Astrocyte (in vitro differentiated cells and primary cell): ENCODE data around the gene SUPT3H. TPM values are rescaled to one million over a fixed set of nuclear protein-coding genes. Genes with fewer than 3 reads are reported as not detected.
A peak's percentile ranks its signal among the peaks of the same experiment; 100 is the strongest.

Source experiments
- DNase-seq: peaks from one replicate; pipeline ENCODE4 v3.0.0-alpha.2; 2010; ENCODE audit warnings: low read depth
- FAIRE-seq: peaks from 2 replicates; lab custom pipeline; 2011; peaks lifted over from hg19 to GRCh38; lab: Jason Lieb, UNC
- H2AFZ ChIP-seq: 2 replicates; pipeline ENCODE4 v1.6.0; 2012; ENCODE audit warnings: low read depth, low read length, inconsistent platforms
- H3K27ac ChIP-seq: 2 replicates; pipeline ENCODE4 v1.5.1; 2011; ENCODE audit warnings: low read depth, low read length, inconsistent platforms
- H3K27me3 ChIP-seq: 2 replicates; pipeline ENCODE4 v1.6.0; 2011; ENCODE audit warnings: low read length, inconsistent platforms; ENCODE audit not compliant: insufficient read depth
- H3K36me3 ChIP-seq: 2 replicates; pipeline ENCODE4 v1.5.1; 2011; ENCODE audit warnings: low read length, inconsistent platforms; ENCODE audit not compliant: insufficient read depth
- H3K4me1 ChIP-seq: 2 replicates; pipeline ENCODE4 v1.5.1; 2011; ENCODE audit warnings: low read length, inconsistent platforms; ENCODE audit not compliant: insufficient read depth
- H3K4me2 ChIP-seq: 2 replicates; pipeline ENCODE4 v1.6.0; 2012; ENCODE audit warnings: low read length, inconsistent platforms
- H3K4me3 ChIP-seq: 2 replicates; pipeline ENCODE4 v1.5.1; 2011; ENCODE audit warnings: low read depth, mild to moderate bottlenecking, low read length, inconsistent platforms; ENCODE audit not compliant: insufficient read depth
- H3K79me2 ChIP-seq: 2 replicates; pipeline ENCODE4 v1.6.0; 2012; ENCODE audit warnings: mild to moderate bottlenecking, low read length, inconsistent platforms; ENCODE audit not compliant: insufficient read depth
- H3K9ac ChIP-seq: 2 replicates; pipeline ENCODE4 v1.6.0; 2012; ENCODE audit warnings: mild to moderate bottlenecking, low read length, inconsistent platforms
- H3K9me3 ChIP-seq: 2 replicates; pipeline ENCODE4 v1.5.1; 2012; ENCODE audit warnings: low read depth, mild to moderate bottlenecking, low read length, inconsistent platforms; ENCODE audit not compliant: insufficient read depth
- H4K20me1 ChIP-seq: 2 replicates; pipeline ENCODE4 v1.6.0; 2012; ENCODE audit warnings: low read length, inconsistent platforms; ENCODE audit not compliant: insufficient read depth
- H3K27ac Mint-ChIP-seq: one replicate; pipeline ENCODE4 v1.8.0; 2021; ENCODE audit warnings: mild to moderate bottlenecking, mixed read lengths; ENCODE audit not compliant: unreplicated experiment
- H3K27me3 Mint-ChIP-seq: one replicate; pipeline ENCODE4 v1.8.0; 2021; ENCODE audit warnings: low read depth, mixed read lengths; ENCODE audit not compliant: unreplicated experiment
- H3K36me3 Mint-ChIP-seq: one replicate; pipeline ENCODE4 v1.8.0; 2021; ENCODE audit warnings: low read depth, mixed read lengths; ENCODE audit not compliant: unreplicated experiment
- H3K4me1 Mint-ChIP-seq: one replicate; pipeline ENCODE4 v1.8.0; 2021; ENCODE audit warnings: low read depth, mixed read lengths; ENCODE audit not compliant: unreplicated experiment
- H3K4me3 Mint-ChIP-seq: one replicate; pipeline ENCODE4 v1.8.0; 2021; ENCODE audit warnings: mild to moderate bottlenecking, moderate library complexity, mixed read lengths; ENCODE audit not compliant: unreplicated experiment
- H3K9me3 Mint-ChIP-seq: one replicate; pipeline ENCODE4 v1.8.0; 2021; ENCODE audit warnings: mild to moderate bottlenecking, mixed read lengths; ENCODE audit not compliant: unreplicated experiment
- EZH2 ChIP-seq: IDR thresholded peaks from 2 replicates; pipeline ENCODE4 v1.6.1; 2012; ENCODE audit warnings: mild to moderate bottlenecking, low read length, inconsistent platforms; ENCODE audit not compliant: insufficient read depth
- total RNA-seq: library from RNA; stranded (reverse); gene quantifications from 2 replicates; pipeline ENCODE4 v1.2.1, GENCODE V29; 2021
- TF ChIP-seq, protein P1 (sequence below): IDR thresholded peaks from 2 replicates; pipeline ENCODE4 v1.5.1; 2011; ENCODE audit warnings: low read depth, mild to moderate bottlenecking, inconsistent platforms, low read length, moderate library complexity; ENCODE audit not compliant: insufficient read depth

The SUPT3H gene
- total RNA-seq, 1 donor from 2014 or later, result 12.4 TPM

DNA sequence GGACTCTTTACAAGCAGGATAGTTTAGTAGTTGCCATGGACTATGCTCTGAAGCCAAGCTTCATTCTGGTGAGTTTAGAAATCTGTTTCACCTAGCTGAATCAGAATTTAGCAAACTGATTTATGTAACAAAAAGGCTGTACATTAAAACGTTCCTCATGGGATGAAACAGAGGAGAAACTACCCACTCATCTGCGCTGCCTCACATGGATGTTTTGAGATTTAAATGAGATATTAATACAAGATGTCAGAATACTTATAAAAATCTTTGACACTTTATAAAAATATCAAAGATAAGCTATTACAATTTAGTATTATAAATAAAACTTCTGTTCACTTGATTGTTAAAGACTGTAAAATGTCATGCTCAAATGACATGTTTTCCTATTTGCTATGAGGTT is 32.8 kb downstream of the SUPT3H start:
- Histone ChIP-seq H3K4me1 (no peaks in the 10 kb centered on the region), H4K20me1 (no peaks in the 10 kb centered on the region), H3K4me2 (no peak overlapping the region), H3K9ac (no peak overlapping the region), H3K4me3 (no peak overlapping the region), H3K27ac (no peak overlapping the region), H3K27me3 (no peaks in the 10 kb centered on the region), H3K9me3 (no peaks in the 10 kb centered on the region), H3K36me3 (no peaks in the 10 kb centered on the region), H3K79me2 (no peaks in the 10 kb centered on the region), H2AFZ (no peak overlapping the region)
- Mint-ChIP-seq H3K27ac (no peak overlapping the region), H3K4me1 (no peaks in the 10 kb centered on the region), H3K36me3 (no peaks in the 10 kb centered on the region), H3K9me3 (no peaks in the 10 kb centered on the region), H3K4me3 (no peak overlapping the region), H3K27me3 (no peaks in the 10 kb centered on the region)
- no peak for DNase-seq
- FAIRE-seq, result no peak
- TF ChIP-seq EZH2, result no peak
- TF ChIP-seq, protein P1, sequence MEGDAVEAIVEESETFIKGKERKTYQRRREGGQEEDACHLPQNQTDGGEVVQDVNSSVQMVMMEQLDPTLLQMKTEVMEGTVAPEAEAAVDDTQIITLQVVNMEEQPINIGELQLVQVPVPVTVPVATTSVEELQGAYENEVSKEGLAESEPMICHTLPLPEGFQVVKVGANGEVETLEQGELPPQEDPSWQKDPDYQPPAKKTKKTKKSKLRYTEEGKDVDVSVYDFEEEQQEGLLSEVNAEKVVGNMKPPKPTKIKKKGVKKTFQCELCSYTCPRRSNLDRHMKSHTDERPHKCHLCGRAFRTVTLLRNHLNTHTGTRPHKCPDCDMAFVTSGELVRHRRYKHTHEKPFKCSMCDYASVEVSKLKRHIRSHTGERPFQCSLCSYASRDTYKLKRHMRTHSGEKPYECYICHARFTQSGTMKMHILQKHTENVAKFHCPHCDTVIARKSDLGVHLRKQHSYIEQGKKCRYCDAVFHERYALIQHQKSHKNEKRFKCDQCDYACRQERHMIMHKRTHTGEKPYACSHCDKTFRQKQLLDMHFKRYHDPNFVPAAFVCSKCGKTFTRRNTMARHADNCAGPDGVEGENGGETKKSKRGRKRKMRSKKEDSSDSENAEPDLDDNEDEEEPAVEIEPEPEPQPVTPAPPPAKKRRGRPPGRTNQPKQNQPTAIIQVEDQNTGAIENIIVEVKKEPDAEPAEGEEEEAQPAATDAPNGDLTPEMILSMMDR, result no peak

GRCh38 chr6:45328523-45328922 is 49.2 kb downstream of the SUPT3H start:
- Histone ChIP-seq H3K79me2 (peaks cover 9% of the 10 kb centered on the region), H2AFZ (peak overlapping the region; percentile 26), H3K9ac (peak overlapping the region; percentile 67), H4K20me1 (no peaks in the 10 kb centered on the region), H3K4me1 (peaks cover 8% of the 10 kb centered on the region), H3K27ac (peak overlapping the region; percentile 60), H3K4me3 (peak overlapping the region; percentile 58), H3K27me3 (no peaks in the 10 kb centered on the region), H3K9me3 (no peaks in the 10 kb centered on the region), H3K36me3 (no peaks in the 10 kb centered on the region), H3K4me2 (peak overlapping the region; percentile 83)
- DNase-seq (peak; percentile 3), FAIRE-seq (peak; percentile 29)
- no peaks in the 10 kb centered on the region for H3K27me3 Mint-ChIP-seq
- peaks cover 19% of the 10 kb centered on the region for H3K4me1 Mint-ChIP-seq
- peak overlapping the region; percentile 74 for H3K4me3 Mint-ChIP-seq
- TF ChIP-seq, protein P1, result no peak
- no peak for TF ChIP-seq EZH2
- H3K36me3 Mint-ChIP-seq, result no peaks in the 10 kb centered on the region
- no peaks in the 10 kb centered on the region for H3K9me3 Mint-ChIP-seq
- peak overlapping the region; percentile 90 for H3K27ac Mint-ChIP-seq

DNA sequence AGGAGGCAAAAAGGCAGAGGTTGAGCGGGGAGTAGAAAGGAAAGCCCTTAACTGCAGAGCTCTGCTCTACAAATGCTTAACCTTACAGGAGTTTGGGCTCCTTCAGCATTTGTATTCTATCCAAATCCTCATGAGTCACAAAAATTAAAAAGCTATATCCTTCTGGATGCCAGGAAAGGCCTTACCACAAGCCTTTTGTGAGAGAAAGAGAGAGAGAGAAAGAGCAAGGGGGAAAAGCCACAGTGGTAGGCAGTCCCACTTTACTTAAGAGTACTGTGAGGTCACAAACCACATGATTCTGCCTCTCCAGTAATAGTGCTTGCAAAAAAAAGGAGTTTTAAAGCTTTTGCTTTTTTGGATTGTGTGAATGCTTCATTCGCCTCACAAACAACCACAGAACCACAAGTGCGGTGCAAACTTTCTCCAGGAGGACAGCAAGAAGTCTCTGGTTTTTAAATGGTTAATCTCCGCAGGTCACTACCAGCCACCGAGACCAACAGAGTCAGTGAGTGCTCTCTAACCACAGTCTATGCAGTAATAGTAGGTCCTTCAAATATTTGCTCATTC is 49.7 kb downstream of the SUPT3H start, which contains the start of gene RUNX2:
TSS of gene RUNX2 (plus strand) at position 375 of the 567 bp plus-strand sequence. CDS start 397 bp downstream, outside the sequence.
- Histone ChIP-seq H4K20me1 (no peaks in the 10 kb centered on the region), H3K9ac (peak within 1 kb of the TSS; percentile 67), H3K9me3 (no peaks in the 10 kb centered on the region), H3K79me2 (peaks cover 9% of the 10 kb centered on the region), H3K27ac (peak within 1 kb of the TSS; percentile 60), H3K27me3 (no peaks in the 10 kb centered on the region), H3K4me3 (peak within 1 kb of the TSS; percentile 58), H3K4me2 (peak within 1 kb of the TSS; percentile 83), H3K4me1 (peaks cover 8% of the 10 kb centered on the region), H2AFZ (peak within 1 kb of the TSS; percentile 26), H3K36me3 (no peaks in the 10 kb centered on the region)
- peak within 1 kb of the TSS; percentile 74 for H3K4me3 Mint-ChIP-seq
- H3K9me3 Mint-ChIP-seq, result no peaks in the 10 kb centered on the region
- peak within 1 kb of the TSS; percentile 90 for H3K27ac Mint-ChIP-seq
- no peaks in the 10 kb centered on the region for H3K36me3 Mint-ChIP-seq
- peaks cover 19% of the 10 kb centered on the region for H3K4me1 Mint-ChIP-seq
- no peaks in the 10 kb centered on the region for H3K27me3 Mint-ChIP-seq
- peak; percentile 100 for DNase-seq
- TF ChIP-seq, protein P1, result no peak
- no peak for TF ChIP-seq EZH2
- peak; percentile 52 for FAIRE-seq
